ENCODE measurements around the gene SLC10A6. TPM values are rescaled to one million over a fixed set of nuclear protein-coding genes. Genes with fewer than 3 reads are reported as not detected.

SLC10A6 gene
- total and polyA plus RNA-seq, 2 of the 13 experiments (the other 11 are each of a cell fraction or from before 2014, with no cell fraction given) = not detected

- POLR2A ChIA-PET = no interaction called here
- in situ Hi-C loops (cut with HindIII; ENCODE audit: extremely low pct_ligation_motif_present, low pct_unique_long_range_greater_than_20kb) (no loop called here), intact Hi-C loops (cut with micrococcal nuclease; ENCODE audit: unreplicated experiment) (no loop called here)
- Histone ChIP-seq H3K27ac (ENCODE audit: extremely low read length, insufficient read depth, low read length) (no peak overlapping the region), H3K27me3 (ENCODE audit: control insufficient read depth in 1 of 2, insufficient read depth in 2 of 2, low read length in 2 of 2) (no peaks in the 10 kb centered on the region), H3K4me3 (replicated peaks in 1 of 3; ENCODE audit: insufficient read depth in 1 of 3, low read depth in 2 of 3, low read length in 3 of 3) (no peak overlapping the region), H3K4me2 (ENCODE audit: low read depth, low read length) (no peak overlapping the region), H3K9ac (ENCODE audit: insufficient read depth, low read depth, low read length) (no peak overlapping the region), H3K79me2 (ENCODE audit: insufficient read depth, low read length) (no peaks in the 10 kb centered on the region), H3K4me1 (ENCODE audit: insufficient read depth, low read length) (no peaks in the 10 kb centered on the region), H2AFZ (ENCODE audit: low read length) (no peak overlapping the region), H4K20me1 (ENCODE audit: insufficient read depth, low read length) (no peaks in the 10 kb centered on the region), H3K9me3 (ENCODE audit: low read length) (no peaks in the 10 kb centered on the region), H3K36me3 (replicated peaks in 1 of 2; ENCODE audit: control insufficient read depth in 1 of 2, insufficient read depth in 2 of 2, low read length in 2 of 2) (no peaks in the 10 kb centered on the region)
- no TSS peak for BruUV-seq (replicated peaks)
- ATAC-seq (no peak), DNase-seq (ENCODE audit: low spot score) (no peak), FAIRE-seq (no peak)
- CTCF ChIA-PET (ENCODE audit: low intra/inter-chr PET ratio, low total read pairs) = no interaction called here
- TF ChIP-seq SP4 (CRISPR knock-in tag; IDR thresholded peaks at IDR 0.05) (no peak), U2AF1 (optimal IDR thresholded peaks at IDR 0.05; ENCODE audit: low read depth, low read length) (no peak), AGO2 (optimal IDR thresholded peaks at IDR 0.05; ENCODE audit: low read depth, low read length) (no peak), ZSCAN30 (CRISPR knock-in tag; IDR thresholded peaks at IDR 0.05) (no peak), KLF11 (CRISPR knock-in tag; IDR thresholded peaks at IDR 0.05) (no peak), ATF3 (CRISPR knock-in tag; IDR thresholded peaks at IDR 0.05) (no peak)
These were observed 2.3 kb downstream of the SLC10A6 start for GRCh38 chr4:86846921-86847320.

GRCh38 chr4:86845593-86845992 is 3.6 kb downstream of the SLC10A6 start:
- BruUV-seq (replicated peaks) = no TSS peak
- H3K4me2 ChIP-seq (ENCODE audit: low read depth, low read length) = no peak overlapping the region
- no peak overlapping the region for H3K27ac ChIP-seq (ENCODE audit: extremely low read length, insufficient read depth, low read length)

More at GRCh38 chr4:86845593-86845992, 3.6 kb downstream of the SLC10A6 start:
- Histone ChIP-seq H3K4me1 (ENCODE audit: insufficient read depth, low read length) (no peaks in the 10 kb centered on the region), H2AFZ (ENCODE audit: low read length) (no peak overlapping the region), H3K36me3 (replicated peaks in 1 of 2; ENCODE audit: control insufficient read depth in 1 of 2, insufficient read depth in 2 of 2, low read length in 2 of 2) (no peaks in the 10 kb centered on the region), H3K9me3 (ENCODE audit: low read length) (no peaks in the 10 kb centered on the region), H3K9ac (ENCODE audit: insufficient read depth, low read depth, low read length) (no peak overlapping the region), H3K4me3 (replicated peaks in 1 of 3; ENCODE audit: insufficient read depth in 1 of 3, low read depth in 2 of 3, low read length in 3 of 3) (no peak overlapping the region), H4K20me1 (ENCODE audit: insufficient read depth, low read length) (no peaks in the 10 kb centered on the region), H3K79me2 (ENCODE audit: insufficient read depth, low read length) (no peaks in the 10 kb centered on the region), H3K27me3 (ENCODE audit: control insufficient read depth in 1 of 2, insufficient read depth in 2 of 2, low read length in 2 of 2) (no peaks in the 10 kb centered on the region)
- WGBS (ENCODE audit: low lambda C conversion rate) = 38% methylated on average over 5 of the region's 5 CpGs
- intact Hi-C loops (cut with micrococcal nuclease; ENCODE audit: unreplicated experiment) (no loop called here), in situ Hi-C loops (cut with HindIII; ENCODE audit: extremely low pct_ligation_motif_present, low pct_unique_long_range_greater_than_20kb) (no loop called here)
- POLR2A ChIA-PET = no interaction called here
- TF ChIP-seq ZNF260 (CRISPR knock-in tag; IDR thresholded peaks at IDR 0.05; ENCODE audit: borderline replicate concordance, low read depth) (no peak), HNF4G (IDR thresholded peaks at IDR 0.05; ENCODE audit: borderline replicate concordance, low read depth, low read length) (no peak), HNF4G (CRISPR knock-in tag; IDR thresholded peaks at IDR 0.05; ENCODE audit: borderline replicate concordance, low read depth) (no peak), ZNF670 (CRISPR knock-in tag; IDR thresholded peaks at IDR 0.05; ENCODE audit: borderline replicate concordance) (no peak), CEBPB (IDR thresholded peaks at IDR 0.05; ENCODE audit: borderline replicate concordance, low read depth, low read length) (no peak), RBAK (CRISPR knock-in tag; IDR thresholded peaks at IDR 0.05) (no peak), THAP8 (CRISPR knock-in tag; IDR thresholded peaks at IDR 0.05; ENCODE audit: borderline replicate concordance) (no peak), PAWR (CRISPR knock-in tag; IDR thresholded peaks at IDR 0.05; ENCODE audit: borderline replicate concordance) (no peak), NR1H2 (CRISPR knock-in tag; IDR thresholded peaks at IDR 0.05; ENCODE audit: borderline replicate concordance, low read depth) (no peak), ZNF382 (CRISPR knock-in tag; IDR thresholded peaks at IDR 0.05; ENCODE audit: borderline replicate concordance) (no peak)
- FAIRE-seq (no peak), DNase-seq (ENCODE audit: low spot score) (no peak), ATAC-seq (no peak)
- CTCF ChIA-PET (ENCODE audit: low intra/inter-chr PET ratio, low total read pairs) = no interaction called here
